Activated CD4-positive, alpha-beta T cell treated with anti-CD3 and anti-CD28 coated beads, Interleukin-2, amount 50 U/mL, for 1 hour (primary cell): ENCODE results near the gene WIPF2.

ENCODE experiments used
- DNase-seq: peaks from one replicate; pipeline ENCODE4 v3.0.0-alpha.2; 2020

The WIPF2 gene

DNA sequence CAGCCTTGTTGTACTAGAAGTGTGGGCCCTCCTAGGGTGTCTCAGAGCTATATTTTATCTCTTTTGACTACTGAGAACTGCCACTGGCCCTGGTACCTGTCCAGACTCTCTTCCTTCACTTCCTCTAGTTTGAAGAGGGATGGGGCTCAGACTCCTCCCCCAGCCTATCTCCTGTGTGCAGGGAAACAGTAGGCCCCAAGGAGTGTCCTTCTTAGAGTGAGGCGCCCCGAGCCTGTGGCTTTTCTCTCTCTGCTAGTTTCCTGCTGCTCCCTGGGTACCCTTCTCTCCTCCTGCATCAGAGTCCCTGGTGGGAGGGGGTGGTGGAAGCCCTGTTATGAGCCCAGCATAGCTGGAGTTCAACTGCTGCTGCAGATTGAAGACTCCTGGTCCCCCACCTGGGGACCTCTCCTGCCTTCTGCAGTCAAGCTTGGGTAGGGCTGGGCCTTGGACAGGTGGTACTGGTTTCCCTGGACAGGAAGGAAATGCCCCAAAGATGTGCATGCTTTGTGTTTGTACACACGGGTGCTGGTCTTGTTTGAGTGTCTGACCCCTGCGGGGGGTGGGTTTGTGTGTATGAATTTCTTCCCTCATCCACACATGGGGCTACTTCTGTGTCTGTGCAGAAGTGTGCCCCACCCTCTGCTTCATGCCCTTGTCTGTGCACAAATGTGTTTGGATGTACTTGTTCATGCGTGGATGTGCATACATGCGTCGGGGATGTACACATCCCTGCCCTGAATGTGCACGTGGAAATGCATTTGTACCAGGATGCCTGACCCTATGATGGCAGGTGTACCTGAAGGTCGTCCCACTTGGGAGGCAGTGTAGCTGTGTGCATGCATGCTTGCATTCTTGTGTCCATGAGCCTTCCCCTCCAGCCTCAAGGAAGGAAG is 96.8 kb downstream of the WIPF2 start:
- no peak for DNase-seq

DNA sequence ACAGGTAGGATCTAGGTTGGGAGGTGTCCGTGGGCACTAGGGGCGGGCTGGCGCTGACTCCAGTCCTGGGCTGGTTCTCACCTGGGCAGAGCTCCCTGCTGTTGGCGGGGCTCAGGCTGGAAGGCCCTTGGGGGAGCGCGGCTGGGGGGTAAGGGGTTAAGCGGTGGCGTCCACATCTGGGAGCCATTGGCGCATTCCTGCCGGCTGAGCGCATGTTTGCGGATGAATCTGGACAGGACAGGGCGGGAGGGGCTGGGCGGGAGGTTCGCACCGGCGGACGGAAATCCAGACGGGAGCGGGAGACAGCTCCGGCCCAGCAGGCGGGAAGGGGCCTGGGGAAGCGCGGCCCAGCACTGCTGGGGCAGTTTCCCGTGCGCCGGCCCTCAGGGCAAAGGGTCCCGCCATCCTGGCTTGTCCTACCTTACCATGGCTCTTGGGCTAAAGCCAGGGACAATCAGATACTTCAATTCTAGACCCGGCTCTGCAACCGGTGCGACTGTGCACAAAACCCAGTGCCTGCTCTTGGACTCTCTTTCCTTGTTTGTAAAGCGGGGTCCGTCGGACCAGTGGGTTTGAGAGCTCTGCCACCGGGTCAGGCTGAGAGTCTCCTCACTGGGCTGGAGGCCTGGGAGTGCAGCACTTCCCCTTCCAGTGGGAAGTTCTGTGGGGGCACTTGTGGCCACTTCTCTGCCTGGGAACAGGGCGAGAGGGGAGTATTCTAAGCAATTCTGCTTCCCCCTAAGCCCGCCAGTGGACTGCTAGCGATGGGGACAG is 97.7 kb downstream of the WIPF2 start:
- DNase-seq: no peak

GRCh38 chr17:40317345-40317873 is 98.3 kb downstream of the WIPF2 start:
- DNase-seq: peak; percentile 55

GRCh38 chr17:40317880-40318829 is 99.1 kb downstream of the WIPF2 start:
- DNase-seq: peak; percentile 89

DNA sequence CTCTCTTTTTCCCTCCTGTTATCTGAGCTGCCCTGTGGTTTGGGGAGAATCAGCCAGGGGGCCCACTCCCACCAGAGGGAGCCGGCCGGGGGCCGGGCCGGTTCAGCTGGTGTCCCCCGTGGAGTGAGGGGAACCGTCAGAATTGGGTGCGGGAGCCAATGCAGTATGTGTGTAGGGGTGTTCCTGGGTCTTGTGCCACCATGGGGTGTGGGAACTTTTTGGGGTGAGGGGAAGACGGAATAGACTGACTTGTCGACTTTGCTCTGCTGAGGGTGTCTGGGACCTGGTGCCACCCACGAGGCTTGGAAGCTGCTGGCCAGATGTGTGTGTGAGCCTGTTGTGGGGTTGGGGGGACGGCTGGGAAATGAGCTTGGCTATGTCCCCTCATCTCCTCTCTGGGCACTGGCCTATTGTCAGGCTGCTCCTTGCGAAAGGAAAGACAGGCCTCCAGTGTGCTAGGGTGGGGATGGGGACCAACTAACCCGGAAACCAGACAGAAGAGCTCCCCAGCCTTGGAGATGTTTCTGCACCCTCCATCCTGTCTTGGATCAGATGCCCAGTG is 99.8 kb downstream of the WIPF2 start:
- DNase-seq: no peak

GRCh38 chr17:40319651-40320540 is 100.8 kb downstream of the WIPF2 start:
- DNase-seq: peak; percentile 87

- peak; percentile 75 for DNase-seq
These were observed 101.8 kb downstream of the WIPF2 start for GRCh38 chr17:40320756-40321523.

GRCh38 chr17:40321524-40321929 is 102.4 kb downstream of the WIPF2 start:
- no peak for DNase-seq

- no peak for DNase-seq
These were observed 102.9 kb downstream of the WIPF2 start for GRCh38 chr17:40321961-40322357.

GRCh38 chr17:40322358-40323315 is 103.5 kb downstream of the WIPF2 start:
- DNase-seq: peak; percentile 86

DNA sequence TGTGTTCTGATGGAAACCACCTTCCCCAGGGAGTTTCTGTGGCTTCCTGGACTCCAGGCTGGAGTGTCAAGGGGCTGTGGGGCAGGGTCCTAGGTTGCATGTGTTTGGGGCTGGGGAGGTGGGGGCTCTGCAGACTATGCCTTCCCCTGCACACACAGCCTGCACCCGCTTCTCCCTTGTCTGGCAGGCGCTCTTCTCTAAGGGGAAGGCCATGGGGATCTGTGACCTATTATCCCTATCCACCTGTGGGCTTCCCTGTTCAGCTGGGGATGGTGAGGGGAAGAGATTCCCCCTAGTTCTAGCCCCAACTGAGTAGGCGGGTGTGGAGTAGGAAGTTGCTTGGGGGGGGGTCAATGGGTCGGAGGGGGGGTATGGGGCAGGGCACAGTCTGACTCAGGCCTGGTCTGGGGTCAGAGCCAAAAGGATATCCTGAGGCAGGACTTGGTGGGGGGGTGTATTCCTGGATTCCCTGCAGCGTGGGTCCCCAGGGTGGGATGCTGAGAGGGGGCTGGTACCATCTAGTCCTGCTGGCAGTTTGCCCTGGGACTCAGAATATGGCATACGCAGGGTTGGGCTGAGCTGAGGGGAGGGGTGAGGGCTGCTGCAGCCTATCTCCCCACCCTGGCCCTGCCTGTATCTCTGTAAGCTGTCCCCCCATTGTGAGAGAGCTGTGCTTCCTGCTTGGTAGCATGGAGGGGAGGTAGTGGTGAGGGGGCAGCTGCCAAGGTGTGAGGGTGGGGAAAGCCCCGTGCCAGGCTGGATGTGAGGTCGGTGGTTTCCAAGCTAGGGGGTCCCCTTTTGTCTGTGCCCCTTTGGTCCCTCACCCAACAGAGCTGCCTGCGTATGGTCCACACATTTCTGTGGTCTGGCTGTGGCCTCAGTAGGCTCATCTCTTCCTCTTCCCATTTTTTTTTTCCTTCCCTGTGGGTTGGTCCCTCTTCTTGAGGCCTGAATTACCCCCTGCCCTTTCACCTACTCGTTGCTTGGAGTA is 104.6 kb downstream of the WIPF2 start:
- peak; percentile 70 for DNase-seq

DNA sequence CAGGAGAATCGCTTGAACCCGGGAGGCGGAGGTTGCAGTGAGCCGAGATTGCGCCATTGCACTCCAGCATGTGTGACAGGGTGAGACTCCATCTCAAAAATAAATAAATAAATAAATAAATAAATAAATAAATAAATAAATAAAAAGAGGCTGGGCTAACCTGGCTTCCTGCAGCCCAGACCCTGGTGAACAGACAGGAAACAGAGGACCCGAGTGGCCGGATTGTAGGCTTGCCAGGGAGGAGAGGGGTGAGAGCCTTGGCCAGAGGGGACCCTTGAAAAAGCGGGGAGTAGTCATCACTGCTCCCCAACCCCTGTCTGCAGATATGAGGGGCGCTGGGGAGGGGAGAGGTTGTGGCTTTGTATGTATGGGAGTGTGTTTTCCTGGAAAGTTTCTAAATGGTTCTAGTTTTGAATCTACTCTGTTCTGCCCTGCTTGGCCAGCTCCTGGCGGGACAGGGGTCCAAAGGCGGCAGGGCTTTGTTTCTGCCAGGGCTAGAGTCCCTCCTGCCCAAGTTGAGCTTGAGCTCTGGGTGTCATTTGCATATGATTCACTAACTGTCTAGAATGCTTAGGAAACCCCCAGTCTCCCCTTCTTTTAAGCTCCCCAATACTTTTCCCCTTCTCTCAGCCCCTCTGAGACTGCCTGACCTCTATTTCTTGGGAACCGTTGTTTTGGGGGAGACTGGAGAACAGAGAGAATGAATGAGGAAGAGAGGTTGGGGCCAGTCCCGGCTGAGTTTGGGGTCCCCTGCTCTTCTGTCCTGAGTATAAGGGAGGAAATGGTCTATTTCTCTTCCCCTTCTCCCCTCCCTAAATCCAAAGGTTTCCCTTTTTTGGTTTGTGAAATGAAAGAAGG is 106.3 kb downstream of the WIPF2 start:
- DNase-seq: no peak

DNA sequence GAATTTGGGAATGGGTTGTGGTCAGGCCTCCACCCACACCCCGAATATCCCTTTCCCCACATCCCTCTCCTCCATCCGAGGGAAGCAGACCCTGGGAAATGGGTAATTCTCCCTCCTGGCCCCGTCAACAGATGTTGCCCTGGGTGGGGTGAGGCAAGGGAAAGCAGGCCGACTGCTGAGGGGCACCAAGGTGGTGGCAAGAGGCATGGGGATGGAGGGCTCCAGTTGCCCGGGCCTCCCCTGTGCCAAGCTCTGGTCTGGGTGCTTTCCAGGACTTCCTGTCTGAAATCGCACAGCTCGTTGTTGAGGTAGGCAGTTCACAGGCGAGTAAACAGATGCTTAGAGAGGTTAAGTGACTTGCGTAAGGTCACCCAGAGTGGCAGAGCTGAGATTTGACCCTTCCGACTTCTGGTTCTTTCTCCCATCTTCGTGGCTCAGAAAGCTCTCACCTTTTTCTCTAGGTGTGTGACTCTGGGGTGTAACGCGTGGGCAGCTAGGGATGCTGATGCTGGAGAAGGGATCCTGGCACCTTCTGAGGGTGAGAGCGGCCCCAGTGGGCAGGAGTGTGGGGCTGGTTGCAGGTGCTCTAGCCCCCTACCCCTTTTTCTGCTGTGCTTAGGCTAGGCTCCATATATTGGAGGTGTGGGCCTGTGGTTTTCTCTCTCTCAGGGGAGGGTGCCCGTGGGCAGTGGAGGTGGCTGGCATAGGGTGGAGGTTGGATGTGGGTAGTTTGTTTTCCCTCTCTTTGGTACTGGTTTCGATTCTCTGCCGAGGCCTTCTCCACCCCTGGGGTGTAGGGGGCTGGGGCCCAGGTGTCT is 107.1 kb downstream of the WIPF2 start:
- DNase-seq: peak; percentile 56

DNA sequence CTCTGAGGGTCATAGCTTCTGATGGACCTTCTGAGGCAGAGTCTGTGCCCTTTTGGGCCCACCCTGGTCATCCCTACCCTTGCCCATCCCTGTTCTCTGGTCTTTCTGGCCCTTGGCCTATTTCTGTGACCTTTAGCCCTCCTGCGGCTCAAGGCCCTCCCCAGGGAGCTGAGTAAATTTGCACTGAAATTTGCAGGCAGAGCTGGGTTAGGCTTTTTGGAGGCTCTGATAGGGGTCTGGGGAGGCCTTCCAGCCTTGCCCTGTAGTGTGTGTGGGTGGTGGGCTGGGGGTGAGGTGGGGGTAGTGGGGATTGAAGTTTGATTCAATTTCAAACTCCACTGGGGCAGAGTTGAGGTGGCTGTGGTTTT is 107.7 kb downstream of the WIPF2 start:
- no peak for DNase-seq

- DNase-seq: no peak
These were observed 108.2 kb downstream of the WIPF2 start for GRCh38 chr17:40327244-40327729.
